GM19043 (cell line): ENCODE measurements around the gene SERF1B.
"Not testable (repeated sequence)": the region's sequence is repeated elsewhere in the genome, so short reads cannot be mapped to it uniquely, and the experiment has no call there.

Source experiments
- ATAC-seq: cut with Tn5 transposase; IDR thresholded peaks from one replicate; pipeline ENCODE4 v1.9.1; 2021; ENCODE audit warnings: low read depth; ENCODE audit not compliant: unreplicated experiment

Gene SERF1B

DNA sequence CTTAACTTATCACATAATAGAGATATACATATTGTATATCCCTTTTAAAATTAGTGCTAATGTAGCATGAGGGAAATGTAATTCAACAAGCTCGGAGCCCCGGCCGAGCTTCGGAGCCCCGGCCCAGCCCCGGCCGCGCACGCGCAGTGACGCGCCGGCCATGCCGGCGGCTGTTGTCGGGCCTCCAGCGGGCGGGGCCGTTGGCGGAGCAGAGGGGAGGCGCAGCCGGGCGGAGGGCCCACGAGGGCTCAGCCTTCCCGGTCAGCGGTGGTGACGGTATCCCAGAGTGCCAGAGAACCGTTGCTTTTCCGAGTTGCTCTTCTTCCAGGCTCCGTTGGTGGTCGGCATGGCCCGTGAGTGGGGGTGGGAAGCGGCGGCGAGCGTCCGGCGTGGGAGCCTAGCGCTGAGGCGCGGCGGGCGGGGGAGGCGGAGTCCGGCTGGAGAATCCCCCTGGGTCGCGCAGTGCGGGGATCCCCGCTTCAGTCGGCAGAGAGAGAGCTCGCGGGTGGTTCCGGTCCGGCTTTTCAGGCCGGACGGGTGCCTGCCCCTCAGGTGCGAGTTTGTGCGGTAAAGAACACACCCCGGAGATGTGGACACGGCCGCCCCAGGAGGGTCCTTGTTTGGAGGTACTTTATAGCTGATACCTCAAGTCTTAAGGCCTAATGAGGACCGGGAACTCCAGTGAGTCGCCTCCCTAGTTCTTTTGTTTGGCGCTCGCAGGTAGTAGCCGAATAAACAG lies at the start of gene SERF1B:
SERF1B (plus strand) TSS at position 146 of the 739 bp plus-strand sequence; CDS start at position 347, 201 bp downstream.
- peak; percentile 89 for ATAC-seq

DNA sequence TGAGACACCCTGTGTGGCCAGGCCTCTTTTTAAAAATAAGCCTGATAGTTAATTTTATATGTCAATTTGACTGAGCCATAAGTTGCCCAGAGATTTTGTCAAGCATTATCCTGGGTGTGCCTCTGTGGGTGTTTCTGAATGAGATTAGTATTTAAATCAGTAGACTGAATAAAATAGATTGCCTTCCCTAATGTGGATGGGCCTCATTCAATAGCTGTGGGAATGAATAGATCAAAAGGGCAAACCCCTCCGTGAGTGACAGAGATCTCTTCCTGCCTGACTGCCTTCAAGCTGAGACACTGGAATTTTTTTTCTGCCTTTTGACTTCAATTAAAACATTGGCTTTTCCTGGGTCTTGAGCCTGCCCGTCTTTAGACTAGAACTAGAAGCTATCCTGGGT lies 33.3 kb upstream of the SERF1B start:
- ATAC-seq, result not testable (repeated sequence)

DNA sequence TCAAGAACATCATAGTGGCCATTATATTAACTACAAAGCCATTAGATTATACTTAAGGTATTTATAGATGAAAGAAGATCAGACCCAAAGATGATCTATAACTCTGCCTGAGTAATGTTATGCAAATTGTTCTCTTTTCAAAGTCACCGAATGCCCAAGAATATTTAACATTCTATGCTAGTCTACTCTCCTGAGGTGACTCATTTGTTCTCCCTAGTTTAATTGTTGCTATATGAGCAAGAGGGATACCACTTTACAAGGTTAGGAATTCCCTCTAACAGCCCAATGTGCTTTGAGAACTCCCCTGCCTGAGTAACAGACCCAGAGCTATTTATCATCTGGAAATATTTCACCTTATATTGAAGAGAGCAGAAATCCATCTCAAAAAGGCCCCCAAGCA lies 29.5 kb upstream of the SERF1B start:
- not testable (repeated sequence) for ATAC-seq

DNA sequence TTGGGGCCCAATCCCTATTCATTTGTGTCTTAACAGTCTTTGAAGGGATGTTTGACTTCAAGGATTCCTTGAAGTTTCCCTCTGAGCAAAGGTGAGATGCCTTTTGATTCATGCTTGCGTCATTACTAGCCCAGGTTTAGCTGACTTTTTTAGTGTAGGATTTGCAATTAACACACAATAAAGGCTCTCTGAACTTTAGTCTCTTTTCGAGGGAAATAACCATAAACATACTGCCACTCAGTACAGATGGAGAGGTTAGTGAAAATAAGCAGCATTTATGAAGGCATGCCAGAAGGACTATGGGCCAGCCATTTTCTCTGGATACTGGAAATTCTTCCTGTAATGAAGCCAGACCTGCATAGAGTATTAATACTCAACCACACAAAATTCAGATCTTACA lies 4.4 kb upstream of the SERF1B start:
- ATAC-seq, result not testable (repeated sequence)

DNA sequence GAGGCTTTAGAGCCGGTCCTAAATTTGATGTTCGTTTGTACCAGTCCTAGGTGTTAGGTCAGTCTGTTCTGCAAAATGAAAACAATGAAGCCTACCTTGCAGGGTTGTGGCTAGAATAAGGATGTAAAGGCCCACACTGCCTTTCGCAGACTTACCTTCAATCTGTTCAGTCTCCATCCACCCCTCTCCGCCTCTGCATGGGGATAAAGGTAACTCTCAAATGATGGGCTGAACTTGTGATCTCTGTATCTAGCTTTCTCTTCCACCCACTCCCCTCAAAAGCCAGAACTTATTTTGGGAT lies 744 bp downstream of the SERF1B start:
- peak; percentile 22 for ATAC-seq

DNA sequence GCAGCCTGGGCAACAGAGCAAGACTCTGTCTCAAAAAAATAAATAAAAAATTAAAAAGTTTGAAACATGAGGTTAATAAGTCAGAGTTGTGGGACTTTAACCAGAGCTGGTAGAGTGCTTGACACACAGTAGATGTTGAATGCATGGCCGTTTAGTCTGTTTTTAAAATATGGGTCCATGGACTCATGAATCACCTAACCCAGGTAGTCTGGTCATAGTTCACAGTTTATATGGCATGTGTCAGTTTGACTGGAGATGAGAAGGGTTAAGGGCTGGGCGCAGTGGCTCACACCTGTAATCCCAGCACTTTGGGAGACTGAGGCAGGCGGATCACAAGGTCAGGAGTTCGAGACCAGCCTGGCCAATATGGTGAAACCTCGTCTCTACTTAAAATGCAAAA lies 6.2 kb downstream of the SERF1B start:
- ATAC-seq, result not testable (repeated sequence)

DNA sequence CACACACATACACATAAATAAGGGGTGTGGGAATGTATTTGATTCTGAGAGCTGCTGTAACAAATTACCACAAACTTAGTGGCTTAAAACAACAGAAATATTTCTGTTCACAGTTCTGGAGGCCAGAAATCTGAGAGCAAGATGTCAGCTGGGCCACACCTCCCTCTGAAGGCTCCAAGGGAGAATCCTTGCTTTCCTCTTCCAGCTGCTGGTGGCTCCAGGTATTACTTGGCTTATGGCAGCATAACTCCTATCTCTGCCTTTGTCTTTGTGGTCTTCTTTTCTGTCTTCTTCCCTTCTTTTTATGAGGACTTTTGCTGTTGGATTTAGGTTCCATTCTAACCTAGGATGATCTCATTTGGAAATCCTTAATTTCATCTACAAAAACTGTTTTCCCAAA lies 16.4 kb downstream of the SERF1B start:
- ATAC-seq, result not testable (repeated sequence)

DNA sequence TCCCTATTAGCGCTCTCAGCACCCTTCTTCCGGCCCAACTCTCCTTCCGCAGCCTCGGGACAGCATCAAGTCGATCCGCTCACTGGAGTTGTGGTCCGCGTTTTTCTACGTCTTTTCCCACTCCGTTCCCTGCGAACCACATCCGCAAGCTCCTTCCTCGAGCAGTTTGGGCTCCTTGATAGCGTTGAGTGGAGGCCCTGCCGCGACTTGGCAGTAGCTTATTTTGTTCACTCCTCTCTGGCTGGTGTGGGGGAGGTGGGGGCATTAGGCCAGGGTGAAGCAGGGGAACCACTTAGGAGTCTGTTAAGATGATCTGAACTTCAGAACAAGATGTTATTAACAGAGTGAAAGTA lies 24.7 kb downstream of the SERF1B start:
- ATAC-seq, result peak; percentile 25

DNA sequence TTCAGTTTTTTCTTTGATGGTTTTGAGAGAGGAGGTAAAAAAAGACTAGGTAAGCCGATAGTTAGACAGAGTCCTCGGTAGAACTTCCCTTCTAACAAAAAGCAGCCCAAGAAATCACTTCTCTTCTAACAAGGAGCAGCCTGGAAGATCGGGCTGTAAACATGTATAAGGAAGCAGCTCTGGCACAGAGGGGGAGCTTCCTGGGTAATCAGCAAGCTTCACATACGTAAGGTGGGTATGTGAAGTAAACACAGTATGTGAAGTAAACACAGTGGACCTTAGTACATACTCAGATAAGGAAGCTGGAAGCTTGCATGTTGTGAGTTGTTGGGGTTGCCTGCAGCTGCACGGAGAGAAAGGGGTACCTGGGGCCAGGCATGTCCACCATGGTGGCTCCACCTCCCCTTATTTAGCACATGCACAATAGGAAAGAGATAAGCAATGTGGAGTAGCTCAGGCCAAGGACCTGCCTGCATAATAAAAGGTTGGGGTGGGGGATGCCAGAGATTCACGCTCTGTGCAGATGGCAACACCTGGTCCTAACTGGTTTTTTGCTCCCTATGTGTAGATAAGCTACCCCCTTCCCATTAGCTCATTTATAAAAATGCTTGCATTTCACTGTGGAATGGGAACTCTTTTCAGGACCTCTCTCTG lies 31.4 kb downstream of the SERF1B start:
- ATAC-seq, result not testable (repeated sequence)

DNA sequence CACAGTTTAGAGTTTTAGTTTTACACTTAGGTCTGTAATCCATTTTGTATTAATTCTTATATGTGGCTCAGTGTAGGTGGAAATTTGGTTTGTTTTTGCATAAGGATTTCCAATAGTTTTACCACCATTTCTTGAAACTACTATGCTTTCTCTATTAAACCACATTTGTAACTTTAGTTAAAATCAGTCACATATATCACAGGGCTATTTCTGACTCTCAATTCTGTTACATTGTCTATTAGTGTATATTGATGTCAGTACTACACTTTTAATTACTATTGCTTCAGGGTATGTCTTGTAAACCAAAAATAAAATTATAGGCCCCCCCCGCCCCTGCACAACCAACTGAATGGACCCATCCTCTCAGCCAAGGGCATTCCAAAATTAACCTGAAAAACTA lies 32.1 kb downstream of the SERF1B start:
- not testable (repeated sequence) for ATAC-seq

DNA sequence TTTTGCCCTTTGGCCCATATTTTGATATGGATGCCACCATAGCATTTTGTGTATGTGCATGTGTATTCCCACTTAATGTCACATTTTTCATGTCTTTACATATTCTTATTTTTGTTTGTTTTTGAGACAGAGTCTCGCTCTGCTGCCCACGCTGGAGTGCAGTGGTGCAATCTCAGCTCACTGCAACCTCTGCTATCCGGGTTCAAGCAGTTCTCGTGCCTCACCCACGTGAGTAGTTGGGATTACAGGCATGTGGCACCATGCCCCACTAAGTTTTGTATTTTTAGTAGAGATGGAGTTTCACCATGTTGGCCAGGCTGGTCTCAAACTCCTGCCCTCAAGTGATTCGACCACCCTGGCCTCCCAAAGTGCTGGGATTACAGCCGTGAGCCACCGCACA lies 52.6 kb downstream of the SERF1B start:
- ATAC-seq, result not testable (repeated sequence)

DNA sequence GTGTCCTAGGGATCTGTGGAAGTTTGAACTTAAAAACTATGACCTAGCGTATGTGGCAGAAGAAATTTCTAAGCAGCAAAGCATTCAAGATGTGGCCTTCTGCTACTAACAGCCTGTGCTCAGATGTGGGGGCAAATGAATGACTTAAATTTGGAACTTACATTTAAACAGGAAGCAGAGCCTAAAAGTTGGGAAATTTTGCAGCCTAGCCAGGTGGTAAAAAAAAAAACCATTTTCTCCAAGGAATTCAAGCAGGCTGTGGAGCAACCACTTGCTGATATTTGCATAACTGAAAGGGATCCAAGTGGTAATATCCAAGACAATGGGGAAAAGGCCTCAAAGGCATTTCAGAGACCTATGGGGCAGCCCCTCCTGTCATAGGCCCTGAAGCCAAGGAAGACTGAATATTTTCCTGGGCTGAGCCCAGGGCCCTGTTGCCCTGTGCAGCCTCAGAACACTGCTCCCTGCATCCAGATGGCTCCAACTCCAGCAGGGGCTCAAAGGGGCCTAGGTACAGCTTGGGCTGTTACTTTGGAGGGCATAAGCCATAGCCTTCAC lies 63.9 kb downstream of the SERF1B start:
- ATAC-seq, result not testable (repeated sequence)

DNA sequence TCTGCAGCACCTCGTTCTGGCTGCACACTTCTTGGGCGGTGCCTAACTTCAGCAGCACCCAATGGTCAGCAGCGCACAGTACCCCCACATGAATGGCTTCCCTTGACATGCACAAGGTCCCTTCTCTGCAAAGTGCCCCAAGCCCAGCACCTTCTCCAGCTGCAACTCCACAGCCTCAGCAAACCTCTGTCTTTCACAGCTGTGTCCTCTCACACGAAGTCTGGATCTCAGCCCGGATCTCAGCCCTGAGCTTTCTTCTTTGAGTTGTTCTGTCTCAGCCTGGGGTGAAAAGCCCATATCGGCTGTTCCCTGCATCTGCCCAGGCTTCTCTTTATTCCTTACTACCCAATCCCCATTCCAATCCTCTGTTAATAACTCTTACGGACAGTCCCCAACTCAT lies 66.7 kb downstream of the SERF1B start:
- not testable (repeated sequence) for ATAC-seq
